GM12891 (cell line): Measurements from ENCODE around the gene TES.

Experiments
- POLR2A ChIP-seq: IDR thresholded peaks from 2 replicates; pipeline ENCODE4 v1.6.1; 2011; ENCODE audit warnings: low read depth, low read length, control low read depth
- POLR2AphosphoS5 ChIP-seq: IDR thresholded peaks from 2 replicates; pipeline ENCODE4 v1.6.1; 2011; ENCODE audit warnings: low read depth, low read length, control low read depth
- SPI1 ChIP-seq: IDR thresholded peaks from 2 replicates; pipeline ENCODE4 v1.6.1; 2011; ENCODE audit warnings: low read depth, low read length, control low read depth
- TAF1 ChIP-seq: IDR thresholded peaks from 2 replicates; pipeline ENCODE4 v1.6.1; 2011; ENCODE audit warnings: low read depth, low read length, control low read depth

DNA sequence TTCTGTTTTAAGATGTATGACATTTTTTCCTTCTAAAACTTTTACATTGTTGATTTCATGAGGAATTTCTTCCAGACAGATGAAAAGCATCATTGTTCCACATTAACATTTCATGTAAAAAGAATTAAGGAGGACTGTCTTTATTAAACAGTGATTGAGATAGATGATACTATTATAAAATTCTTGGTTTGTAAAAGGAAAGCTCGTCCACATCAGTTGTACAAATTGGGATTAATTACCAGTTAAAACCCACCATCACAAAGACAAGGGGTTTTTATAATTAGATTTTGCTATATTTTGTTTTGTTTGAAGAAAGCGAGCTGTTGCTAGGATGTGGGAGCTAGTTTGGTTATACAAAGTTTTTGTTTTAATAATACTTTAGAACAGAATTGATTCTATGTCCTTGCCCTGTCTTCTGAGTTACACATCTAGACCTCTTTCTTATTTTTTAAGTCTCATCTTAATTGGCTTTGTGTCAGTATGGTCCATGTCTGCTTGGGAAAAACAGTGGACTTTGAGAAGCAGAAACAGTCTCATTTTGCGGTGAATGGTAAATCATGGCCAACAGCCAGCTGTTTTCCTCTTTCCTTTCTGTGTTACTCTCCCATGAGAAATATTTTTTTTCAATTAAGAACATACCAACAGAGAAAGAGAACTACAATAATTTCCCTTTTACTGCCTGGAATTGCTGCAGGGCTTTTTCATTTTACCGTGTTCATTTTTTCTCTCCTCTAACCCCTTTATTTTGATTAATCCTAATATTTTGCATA, 3.2 kb downstream of the TES start:
- TF ChIP-seq POLR2AphosphoS5 (no peak), TAF1 (no peak), POLR2A (no peak), SPI1 (no peak)
